ENCODE data around the gene CCER1.

Gene CCER1, protein sequence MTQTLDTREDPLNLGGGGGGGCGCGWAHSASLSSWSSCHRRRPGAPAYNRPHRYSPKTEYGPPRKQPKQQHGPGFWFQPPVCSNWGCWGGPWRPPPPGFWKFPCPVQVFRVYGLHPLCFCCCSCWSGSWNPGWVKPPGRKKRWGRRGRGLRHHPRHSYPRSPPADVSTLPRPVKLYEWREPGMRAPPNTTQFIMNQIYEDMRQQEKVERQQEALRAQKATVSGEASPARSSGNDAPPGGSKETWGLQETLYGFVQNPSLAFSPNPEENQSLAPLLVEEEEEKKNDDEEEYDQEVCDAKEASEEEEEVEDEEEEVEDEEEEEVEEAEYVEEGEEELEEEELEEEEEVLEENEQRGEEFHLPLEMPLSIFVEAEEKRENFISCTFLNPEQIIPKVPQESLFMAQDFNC

DNA sequence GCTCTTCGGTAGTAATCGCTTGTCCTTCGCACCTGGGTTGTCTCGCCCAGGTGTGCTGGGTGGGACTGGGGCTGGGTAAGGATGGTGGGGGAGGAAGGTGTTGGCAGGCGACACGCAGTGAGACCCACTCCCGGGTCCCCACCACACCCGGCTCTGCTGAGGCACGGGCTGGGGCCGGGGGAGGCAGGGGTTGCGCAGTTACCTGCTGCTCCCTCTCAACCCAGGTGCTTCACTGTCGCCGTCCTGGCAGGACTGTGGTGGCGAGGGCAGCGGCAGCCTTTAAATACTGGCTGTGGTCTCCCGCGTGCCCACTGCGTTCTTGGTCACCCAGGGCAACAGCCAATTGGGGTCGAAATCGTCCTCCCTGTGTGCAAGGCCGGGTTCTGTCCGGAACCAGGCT is at the start of gene CCER1:
TSS of gene CCER1 (minus strand) at position 256 of the 400 bp plus-strand sequence. CDS start 434 bp downstream, outside the sequence.
- TF ChIP-seq, protein P1, sequence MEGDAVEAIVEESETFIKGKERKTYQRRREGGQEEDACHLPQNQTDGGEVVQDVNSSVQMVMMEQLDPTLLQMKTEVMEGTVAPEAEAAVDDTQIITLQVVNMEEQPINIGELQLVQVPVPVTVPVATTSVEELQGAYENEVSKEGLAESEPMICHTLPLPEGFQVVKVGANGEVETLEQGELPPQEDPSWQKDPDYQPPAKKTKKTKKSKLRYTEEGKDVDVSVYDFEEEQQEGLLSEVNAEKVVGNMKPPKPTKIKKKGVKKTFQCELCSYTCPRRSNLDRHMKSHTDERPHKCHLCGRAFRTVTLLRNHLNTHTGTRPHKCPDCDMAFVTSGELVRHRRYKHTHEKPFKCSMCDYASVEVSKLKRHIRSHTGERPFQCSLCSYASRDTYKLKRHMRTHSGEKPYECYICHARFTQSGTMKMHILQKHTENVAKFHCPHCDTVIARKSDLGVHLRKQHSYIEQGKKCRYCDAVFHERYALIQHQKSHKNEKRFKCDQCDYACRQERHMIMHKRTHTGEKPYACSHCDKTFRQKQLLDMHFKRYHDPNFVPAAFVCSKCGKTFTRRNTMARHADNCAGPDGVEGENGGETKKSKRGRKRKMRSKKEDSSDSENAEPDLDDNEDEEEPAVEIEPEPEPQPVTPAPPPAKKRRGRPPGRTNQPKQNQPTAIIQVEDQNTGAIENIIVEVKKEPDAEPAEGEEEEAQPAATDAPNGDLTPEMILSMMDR (IDR thresholded peaks at IDR 0.05; ENCODE audit: low read depth, low read length) = no peak
- no peak for DNase-seq (ENCODE audit: extremely low read depth, low read depth)

DNA sequence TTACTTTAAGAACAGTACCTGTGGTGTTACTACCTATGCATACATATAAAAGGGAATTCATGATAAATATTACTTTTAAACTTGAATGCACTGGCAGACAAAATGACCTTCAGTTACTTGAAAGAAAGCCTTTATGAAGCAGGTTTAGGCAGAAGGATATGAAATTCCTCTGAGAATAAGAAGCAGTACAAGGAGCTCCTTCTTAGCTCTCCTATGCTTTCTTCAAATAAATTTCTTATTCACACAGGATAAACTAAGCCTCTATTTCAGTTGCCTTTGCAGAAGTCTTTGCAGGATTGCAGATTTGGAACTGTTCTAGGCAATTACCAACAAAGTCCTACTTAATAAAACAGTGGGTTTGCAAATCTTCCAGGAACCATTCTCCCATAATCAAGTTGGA is 48.8 kb upstream of the CCER1 start:
- TF ChIP-seq, protein P1 (IDR thresholded peaks at IDR 0.05; ENCODE audit: low read depth, low read length) = no peak
- DNase-seq (ENCODE audit: extremely low read depth, low read depth) = no peak

DNA sequence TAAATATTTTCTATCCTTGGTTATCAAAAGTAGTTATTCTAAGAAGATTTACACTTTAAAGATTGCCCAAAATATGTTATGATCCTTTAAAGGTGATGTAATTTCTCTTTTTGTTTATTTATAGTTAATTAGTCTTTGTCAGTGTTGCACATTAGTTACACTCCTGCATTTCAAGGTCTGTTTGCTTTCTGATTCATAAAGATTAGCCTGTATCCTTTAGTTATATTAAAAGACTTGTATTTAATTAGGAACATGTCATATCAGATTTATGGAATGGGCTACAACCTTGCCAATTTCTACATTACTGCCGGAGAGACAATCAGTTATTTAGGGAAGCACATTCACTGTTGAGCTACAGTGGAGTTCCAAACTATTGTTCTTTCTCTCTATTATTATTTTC is 46.3 kb upstream of the CCER1 start:
- DNase-seq (ENCODE audit: extremely low read depth, low read depth) = no peak
- TF ChIP-seq, protein P1 (IDR thresholded peaks at IDR 0.05; ENCODE audit: low read depth, low read length) = no peak

DNA sequence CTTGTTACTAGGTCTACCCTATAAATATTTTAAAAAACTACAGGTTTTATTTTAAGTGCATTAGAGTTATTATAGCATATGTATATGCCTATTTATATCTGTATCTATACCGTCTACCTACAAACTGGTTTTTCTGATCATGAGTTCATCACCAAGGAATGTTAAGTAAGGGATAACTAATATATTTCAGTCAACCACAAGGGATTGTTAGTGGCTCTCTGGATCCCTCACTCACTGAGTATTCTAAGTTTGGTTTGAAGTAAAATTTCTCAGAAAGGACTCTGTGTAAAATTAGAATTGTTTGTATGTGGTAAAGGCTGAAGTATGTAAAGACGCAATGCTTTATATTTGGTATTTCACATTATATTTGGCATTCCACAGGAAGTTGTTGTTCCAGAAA is 45.0 kb upstream of the CCER1 start:
- TF ChIP-seq, protein P1 (IDR thresholded peaks at IDR 0.05; ENCODE audit: low read depth, low read length) = no peak
- no peak for DNase-seq (ENCODE audit: extremely low read depth, low read depth)

DNA sequence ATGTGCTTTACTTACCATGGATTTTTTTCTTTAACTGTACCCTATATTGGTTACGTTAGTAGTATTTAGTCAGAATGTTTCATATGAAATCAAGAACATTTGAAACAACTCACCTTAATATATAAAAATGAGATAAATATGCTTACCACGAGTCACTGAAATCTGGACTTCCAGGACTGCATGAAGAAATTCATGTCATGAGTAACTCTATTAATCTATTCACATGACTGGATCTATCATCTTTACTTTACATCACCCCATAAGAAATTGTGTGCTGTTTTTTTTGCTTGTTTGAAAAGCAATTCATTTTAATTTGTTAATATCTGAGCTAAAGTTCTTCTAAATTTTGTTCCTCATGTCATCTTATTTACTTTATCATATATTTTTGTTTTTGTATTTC is 44.6 kb upstream of the CCER1 start:
- TF ChIP-seq, protein P1 (IDR thresholded peaks at IDR 0.05; ENCODE audit: low read depth, low read length) = no peak
- DNase-seq (ENCODE audit: extremely low read depth, low read depth) = no peak

DNA sequence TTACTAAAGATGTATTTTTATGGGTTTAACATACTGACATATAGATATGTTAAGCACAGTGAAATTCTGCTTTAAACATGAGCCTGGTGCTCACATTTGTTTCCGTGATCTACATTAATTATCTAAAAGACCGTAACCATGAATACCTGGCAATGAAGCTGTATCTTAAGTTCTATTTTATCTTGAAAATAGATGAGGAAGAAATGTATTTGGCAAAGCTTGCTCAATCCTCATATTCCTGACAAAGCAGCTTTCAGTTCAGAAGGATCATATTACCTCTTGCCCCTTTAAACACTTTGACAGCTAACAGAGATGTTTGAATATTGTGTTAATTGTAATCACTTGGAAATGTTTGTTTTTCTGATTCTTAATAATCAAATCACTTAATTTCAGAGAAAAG is 40.0 kb upstream of the CCER1 start:
- TF ChIP-seq, protein P1 (IDR thresholded peaks at IDR 0.05; ENCODE audit: low read depth, low read length) = no peak
- DNase-seq (ENCODE audit: extremely low read depth, low read depth) = no peak

DNA sequence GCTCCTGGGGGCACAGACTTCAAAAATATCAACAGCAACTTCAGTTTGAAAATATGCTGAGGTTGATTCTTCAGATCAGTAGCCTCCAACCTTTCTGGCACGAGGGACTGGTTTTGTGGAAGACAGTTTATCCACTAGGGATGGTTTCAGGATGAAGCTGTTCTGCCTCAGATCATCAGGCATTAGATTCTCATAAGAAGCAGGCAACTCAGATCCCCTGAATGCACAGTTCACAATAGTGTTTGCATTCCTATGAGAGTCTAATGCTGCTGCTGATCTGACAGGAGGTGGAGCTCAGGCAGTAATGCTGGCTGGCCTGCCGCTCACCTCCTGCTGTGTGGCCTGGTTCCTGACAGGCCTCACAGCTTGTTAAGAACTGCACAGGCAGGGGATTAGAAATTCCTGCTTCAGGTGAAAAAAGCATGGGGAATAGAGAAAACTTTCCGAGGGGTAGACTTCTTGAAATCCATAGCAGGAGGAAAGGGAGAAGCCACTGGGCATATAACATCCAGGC is 37.0 kb upstream of the CCER1 start:
- TF ChIP-seq, protein P1 (IDR thresholded peaks at IDR 0.05; ENCODE audit: low read depth, low read length) = no peak
- no peak for DNase-seq (ENCODE audit: extremely low read depth, low read depth)

All from AG09319 (cell line).